T-helper 17 cell (primary cell): Measurements from ENCODE around the gene AKAP13. TPM values are rescaled to one million over a fixed set of nuclear protein-coding genes. Genes with fewer than 3 reads are reported as not detected.
"Not testable (repeated sequence)": the region's sequence is repeated elsewhere in the genome, so short reads cannot be mapped to it uniquely, and the experiment has no call there.

Experiments used
- ATAC-seq: fragments of 150-1000 bp; cut with Tn5 transposase; 2 replicates; pipeline ENCODE4 v1.10.0; 2021; ENCODE audit warnings: mild to moderate bottlenecking, moderate library complexity
- DNase-seq, 3 donors: peaks; one replicate each; pipeline versions ENCODE4 v3.0.0 to v3.0.0-alpha.2; 2020 to 2021
- H3K9me3 ChIP-seq: one replicate; pipeline ENCODE4 v1.7.0; 2013; ENCODE audit warnings: low read length, mild to moderate bottlenecking; ENCODE audit not compliant: control insufficient read depth, poor library complexity, severe bottlenecking
- H3K27ac Mint-ChIP-seq: one replicate; pipeline ENCODE4 v1.8.0; 2022; ENCODE audit warnings: mild to moderate bottlenecking, moderate library complexity, mixed read lengths
- H3K27me3 Mint-ChIP-seq: one replicate; pipeline ENCODE4 v1.8.0; 2022; ENCODE audit warnings: mixed read lengths
- H3K36me3 Mint-ChIP-seq: one replicate; pipeline ENCODE4 v1.8.0; 2022; ENCODE audit warnings: low read depth, mixed read lengths
- H3K4me1 Mint-ChIP-seq: one replicate; pipeline ENCODE4 v1.8.0; 2022; ENCODE audit warnings: mild to moderate bottlenecking, mixed read lengths
- H3K4me3 Mint-ChIP-seq: one replicate; pipeline ENCODE4 v1.8.0; 2022; ENCODE audit warnings: mild to moderate bottlenecking, moderate library complexity, mixed read lengths
- total RNA-seq, 4 donors: library from RNA in 2 of 4; stranded (reverse) in 2 of 4; gene quantifications; one replicate each; pipeline ENCODE4 v1.2.3 and lab custom pipeline; 2022 to 2026

Gene AKAP13
- total RNA-seq, 2 donors from 2014 or later, result 426 to 437 TPM

- H3K27ac Mint-ChIP-seq, H3K36me3 Mint-ChIP-seq, ATAC-seq, H3K27me3 Mint-ChIP-seq, H3K4me3 Mint-ChIP-seq, DNase-seq, H3K9me3 ChIP-seq: not testable (repeated sequence)
- peaks cover 13% of the 10 kb centered on the region for H3K4me1 Mint-ChIP-seq
Measured at GRCh38 chr15:85342163-85342562, 38.2 kb upstream of the AKAP13 start.

GRCh38 chr15:85343443-85343842 is 37.0 kb upstream of the AKAP13 start:
- H3K4me1 Mint-ChIP-seq, result not testable (repeated sequence)

DNA sequence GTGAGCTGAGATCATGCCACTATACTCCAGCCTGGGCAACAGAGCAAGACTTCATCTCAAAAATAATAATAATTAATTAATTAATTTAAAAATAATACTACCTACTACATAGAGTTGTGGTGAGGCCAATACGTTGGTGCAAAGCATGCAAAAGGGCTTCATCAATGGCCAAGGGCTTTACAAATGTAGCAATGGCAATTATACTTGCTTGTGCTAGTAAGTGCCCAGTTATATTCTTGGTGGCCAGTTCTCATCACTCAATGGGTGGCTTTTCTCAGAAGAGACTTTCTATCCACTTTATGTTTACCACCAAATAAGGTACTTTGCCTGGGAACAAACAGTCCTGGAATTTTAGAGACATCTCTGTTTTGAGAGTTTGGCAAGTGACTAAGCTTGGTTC is 36.2 kb upstream of the AKAP13 start:
- H3K36me3 Mint-ChIP-seq, H3K27me3 Mint-ChIP-seq, H3K27ac Mint-ChIP-seq, H3K9me3 ChIP-seq, DNase-seq, ATAC-seq, H3K4me1 Mint-ChIP-seq, H3K4me3 Mint-ChIP-seq: not testable (repeated sequence)

More at GRCh38 chr15:85343443-85343842, 37.0 kb upstream of the AKAP13 start:
- H3K9me3 ChIP-seq, H3K27me3 Mint-ChIP-seq, H3K27ac Mint-ChIP-seq, H3K36me3 Mint-ChIP-seq, ATAC-seq, DNase-seq, H3K4me3 Mint-ChIP-seq: not testable (repeated sequence)

DNA sequence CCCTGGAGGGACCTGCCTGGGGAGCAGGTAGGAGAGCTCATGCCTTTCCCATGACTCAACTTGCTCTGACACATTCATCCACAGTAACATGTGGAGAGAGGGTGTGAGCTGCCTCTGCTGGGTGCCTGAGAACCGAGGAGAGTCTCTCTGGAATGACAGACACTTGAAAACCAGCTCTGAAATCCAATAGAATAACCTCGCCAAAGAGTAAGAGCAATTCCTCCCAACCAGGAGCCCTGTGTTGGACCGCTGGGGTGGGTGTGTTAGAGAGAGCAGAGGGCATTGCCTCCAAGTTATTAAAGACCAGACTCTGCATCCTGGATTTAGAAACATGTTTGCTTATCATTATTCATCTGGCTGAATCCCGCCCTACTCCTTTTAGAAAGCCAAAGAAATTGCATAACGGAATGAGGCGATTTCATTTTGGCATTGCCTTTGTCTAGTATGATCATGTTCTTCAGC is 35.7 kb upstream of the AKAP13 start:
- not testable (repeated sequence) for H3K4me1 Mint-ChIP-seq, H3K4me3 Mint-ChIP-seq, ATAC-seq, H3K27me3 Mint-ChIP-seq, DNase-seq, H3K36me3 Mint-ChIP-seq, H3K9me3 ChIP-seq, H3K27ac Mint-ChIP-seq

GRCh38 chr15:85345196-85345918 is 35.0 kb upstream of the AKAP13 start:
- H3K27me3 Mint-ChIP-seq, H3K36me3 Mint-ChIP-seq, H3K27ac Mint-ChIP-seq, ATAC-seq, H3K9me3 ChIP-seq, H3K4me1 Mint-ChIP-seq, DNase-seq, H3K4me3 Mint-ChIP-seq: not testable (repeated sequence)

- DNase-seq, H3K27me3 Mint-ChIP-seq, H3K27ac Mint-ChIP-seq, H3K36me3 Mint-ChIP-seq, H3K9me3 ChIP-seq, H3K4me3 Mint-ChIP-seq, H3K4me1 Mint-ChIP-seq: not testable (repeated sequence)
- peak; percentile 62 for ATAC-seq
Measured at GRCh38 chr15:85346462-85347084, 33.8 kb upstream of the AKAP13 start.

- H3K27ac Mint-ChIP-seq, ATAC-seq, H3K9me3 ChIP-seq, H3K27me3 Mint-ChIP-seq, DNase-seq, H3K36me3 Mint-ChIP-seq, H3K4me1 Mint-ChIP-seq, H3K4me3 Mint-ChIP-seq: not testable (repeated sequence)
Measured at GRCh38 chr15:85347264-85348047, 32.9 kb upstream of the AKAP13 start.

DNA sequence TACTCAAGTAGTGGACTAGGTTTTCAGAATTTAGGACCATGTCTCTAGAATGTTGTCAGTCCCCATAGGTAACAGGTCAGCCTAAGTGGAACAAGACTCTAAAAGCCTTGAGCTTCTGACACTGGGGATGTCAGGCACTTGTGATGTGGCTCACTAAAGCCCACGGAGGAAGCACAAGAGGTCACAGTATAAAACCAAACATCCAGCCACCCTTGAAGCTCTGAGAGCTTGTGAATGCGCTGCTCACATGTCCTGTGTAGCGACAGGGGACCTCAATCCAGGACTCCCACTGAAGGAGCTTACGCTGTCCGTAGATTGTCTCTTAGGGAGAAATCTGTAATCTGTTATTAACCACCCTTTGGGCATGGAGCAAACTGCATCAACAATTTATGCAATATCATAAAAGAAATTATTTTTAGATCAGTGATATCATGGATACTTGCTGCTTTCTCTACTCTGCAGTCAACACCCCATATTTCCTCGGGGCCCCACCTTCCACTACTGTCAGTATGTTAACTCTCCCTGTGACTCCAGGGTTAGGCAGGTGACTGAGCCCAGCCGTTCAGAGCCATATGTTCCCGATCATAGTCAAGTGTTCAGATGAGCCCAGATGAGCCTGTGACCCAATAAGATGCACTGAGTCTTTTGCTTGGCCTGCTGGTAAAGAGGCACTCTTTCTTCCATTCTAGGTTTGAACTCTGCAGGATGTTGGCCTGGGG is 32.2 kb upstream of the AKAP13 start:
- H3K27me3 Mint-ChIP-seq, DNase-seq, H3K4me1 Mint-ChIP-seq, H3K36me3 Mint-ChIP-seq, H3K9me3 ChIP-seq, H3K4me3 Mint-ChIP-seq, H3K27ac Mint-ChIP-seq: not testable (repeated sequence)
- peak; percentile 40 for ATAC-seq

DNA sequence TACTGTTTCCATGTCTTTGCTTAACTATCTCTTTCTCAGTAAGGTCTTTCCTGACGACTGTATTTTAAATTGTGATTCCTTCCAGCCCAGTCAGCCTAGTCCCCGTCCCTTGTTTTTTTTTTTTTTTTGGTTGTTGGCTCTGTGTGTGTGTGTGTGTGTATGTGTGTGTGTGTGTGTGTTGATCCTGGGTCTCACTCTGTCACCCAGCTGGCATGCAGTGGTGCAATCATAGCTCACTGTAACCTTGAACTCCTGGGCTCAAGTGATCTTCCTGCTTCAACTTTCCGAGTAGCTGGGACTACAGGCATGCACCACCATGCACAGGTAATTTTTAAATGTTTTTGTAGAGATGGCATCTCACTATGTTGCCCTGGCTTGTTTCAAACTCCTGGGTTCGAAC is 31.3 kb upstream of the AKAP13 start:
- not testable (repeated sequence) for H3K27ac Mint-ChIP-seq, H3K27me3 Mint-ChIP-seq, H3K9me3 ChIP-seq, DNase-seq, H3K4me1 Mint-ChIP-seq, H3K36me3 Mint-ChIP-seq, ATAC-seq, H3K4me3 Mint-ChIP-seq

- Mint-ChIP-seq H3K27me3 (no peaks in the 10 kb centered on the region), H3K27ac (no peak overlapping the region), H3K36me3 (peaks cover 2% of the 10 kb centered on the region), H3K4me3 (no peak overlapping the region), H3K4me1 (peaks cover 9% of the 10 kb centered on the region)
- DNase-seq (no peak), ATAC-seq (no peak)
- H3K9me3 ChIP-seq, result no peaks in the 10 kb centered on the region
Measured at GRCh38 chr15:85350395-85350794, 30.0 kb upstream of the AKAP13 start.

DNA sequence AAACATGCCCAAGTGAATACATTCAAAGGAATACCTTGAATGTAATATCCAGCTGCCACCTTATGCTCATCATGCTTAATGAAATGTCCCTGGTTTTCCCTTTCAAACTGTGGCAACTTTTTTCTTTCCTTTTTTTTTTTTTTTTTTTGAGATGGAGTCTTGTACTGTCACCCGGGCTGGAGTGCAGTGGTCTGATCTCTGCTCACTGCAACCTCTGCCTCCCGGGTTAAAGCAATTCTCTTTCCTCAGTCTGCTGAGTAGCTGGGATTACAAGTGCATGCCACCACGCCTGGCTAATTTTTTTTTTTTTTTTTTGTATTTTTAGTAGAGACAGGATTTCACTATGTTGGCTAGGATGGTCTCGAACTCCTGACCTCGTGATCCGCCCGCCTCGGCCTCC is 28.9 kb upstream of the AKAP13 start:
- not testable (repeated sequence) for H3K4me3 Mint-ChIP-seq, H3K4me1 Mint-ChIP-seq, H3K36me3 Mint-ChIP-seq, H3K27ac Mint-ChIP-seq, ATAC-seq, DNase-seq, H3K9me3 ChIP-seq, H3K27me3 Mint-ChIP-seq

DNA sequence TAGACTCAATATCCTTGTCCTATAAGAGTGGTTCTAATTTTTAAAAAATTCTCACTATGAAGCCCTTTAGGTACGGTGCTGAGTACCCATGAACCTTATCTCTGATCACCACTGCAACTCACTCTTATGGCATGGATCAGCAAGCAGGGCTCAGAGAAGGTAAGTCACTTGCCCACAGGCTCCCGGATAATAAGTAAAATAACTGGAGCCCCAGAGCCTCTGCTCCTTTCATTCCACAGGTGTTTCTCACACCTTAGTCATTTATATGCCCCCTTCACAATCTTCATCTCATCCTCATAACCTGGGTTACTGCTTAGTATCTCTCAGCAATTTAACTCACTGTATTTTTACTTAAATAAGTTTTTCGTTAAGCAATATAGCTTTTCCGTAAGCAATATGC is 28.4 kb upstream of the AKAP13 start:
- peaks cover 5% of the 10 kb centered on the region for H3K4me1 Mint-ChIP-seq
- H3K4me3 Mint-ChIP-seq, result no peak overlapping the region
- no peaks in the 10 kb centered on the region for H3K9me3 ChIP-seq
- H3K36me3 Mint-ChIP-seq, result peaks cover 2% of the 10 kb centered on the region
- H3K27me3 Mint-ChIP-seq, result no peaks in the 10 kb centered on the region
- H3K27ac Mint-ChIP-seq, result no peak overlapping the region
- no peak for ATAC-seq
- no peak for DNase-seq

GRCh38 chr15:85353516-85353915 is 26.9 kb upstream of the AKAP13 start:
- no peaks in the 10 kb centered on the region for H3K9me3 ChIP-seq
- no peak for DNase-seq
- no peaks in the 10 kb centered on the region for H3K27me3 Mint-ChIP-seq
- H3K36me3 Mint-ChIP-seq, result peaks cover 2% of the 10 kb centered on the region
- H3K4me1 Mint-ChIP-seq, result peaks cover 11% of the 10 kb centered on the region
- no peak for ATAC-seq
- no peak overlapping the region for H3K4me3 Mint-ChIP-seq
- no peak overlapping the region for H3K27ac Mint-ChIP-seq
